GM20000 (cell line): Measurements from ENCODE around the gene ZNF784.
A peak's percentile ranks its signal among the peaks of the same experiment; 100 is the strongest.

Experiments used
- DNase-seq: peaks from one replicate; pipeline ENCODE4 v3.0.0; 2012; ENCODE audit warnings: low spot score
- TF ChIP-seq, protein P1 (sequence below): IDR thresholded peaks from 2 replicates; pipeline ENCODE4 v1.5.1; 2012; ENCODE audit warnings: mild to moderate bottlenecking, control low read depth; ENCODE audit errors: extremely low read depth, missing control alignments

ZNF784 gene

DNA sequence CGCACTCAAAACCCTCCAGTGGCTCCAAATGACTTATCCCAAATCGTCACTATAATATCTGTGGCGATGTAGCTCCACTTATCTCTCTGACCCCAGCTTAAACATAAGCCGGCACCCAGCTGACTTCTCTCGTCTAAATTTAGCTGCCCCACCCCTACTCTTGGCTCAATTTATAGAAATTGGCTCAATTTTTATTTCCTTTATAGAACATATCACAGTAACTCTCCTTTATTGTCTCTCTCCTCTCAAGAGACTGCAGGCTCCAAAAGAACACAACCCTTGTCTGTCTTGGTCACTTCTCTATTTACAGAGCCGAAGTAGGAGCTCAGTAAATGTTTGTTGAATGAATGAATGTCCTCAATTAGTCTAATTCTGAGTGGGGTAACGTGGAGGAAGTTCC lies 805 bp downstream of the ZNF784 start:
- TF ChIP-seq, protein P1, sequence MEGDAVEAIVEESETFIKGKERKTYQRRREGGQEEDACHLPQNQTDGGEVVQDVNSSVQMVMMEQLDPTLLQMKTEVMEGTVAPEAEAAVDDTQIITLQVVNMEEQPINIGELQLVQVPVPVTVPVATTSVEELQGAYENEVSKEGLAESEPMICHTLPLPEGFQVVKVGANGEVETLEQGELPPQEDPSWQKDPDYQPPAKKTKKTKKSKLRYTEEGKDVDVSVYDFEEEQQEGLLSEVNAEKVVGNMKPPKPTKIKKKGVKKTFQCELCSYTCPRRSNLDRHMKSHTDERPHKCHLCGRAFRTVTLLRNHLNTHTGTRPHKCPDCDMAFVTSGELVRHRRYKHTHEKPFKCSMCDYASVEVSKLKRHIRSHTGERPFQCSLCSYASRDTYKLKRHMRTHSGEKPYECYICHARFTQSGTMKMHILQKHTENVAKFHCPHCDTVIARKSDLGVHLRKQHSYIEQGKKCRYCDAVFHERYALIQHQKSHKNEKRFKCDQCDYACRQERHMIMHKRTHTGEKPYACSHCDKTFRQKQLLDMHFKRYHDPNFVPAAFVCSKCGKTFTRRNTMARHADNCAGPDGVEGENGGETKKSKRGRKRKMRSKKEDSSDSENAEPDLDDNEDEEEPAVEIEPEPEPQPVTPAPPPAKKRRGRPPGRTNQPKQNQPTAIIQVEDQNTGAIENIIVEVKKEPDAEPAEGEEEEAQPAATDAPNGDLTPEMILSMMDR, result no peak
- DNase-seq, result no peak

DNA sequence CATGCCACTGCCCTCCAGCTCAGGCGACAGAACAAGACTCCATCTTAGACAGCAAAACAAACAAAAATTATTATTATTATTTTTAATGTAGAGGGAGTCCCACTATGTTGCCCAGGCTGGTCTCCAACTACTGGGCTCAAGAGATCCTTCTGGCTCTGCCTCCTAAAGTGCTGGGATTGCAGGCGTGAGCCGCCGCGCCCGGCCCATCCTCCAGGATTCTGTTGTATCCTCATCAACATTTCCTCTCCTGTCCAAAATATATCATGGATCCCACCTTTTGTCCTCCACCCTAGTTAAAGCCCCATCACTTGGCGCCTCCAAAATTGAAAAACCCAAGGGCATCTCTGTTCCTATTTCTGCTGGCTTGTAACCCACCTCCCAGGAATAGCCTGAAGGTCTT lies 1.2 kb downstream of the ZNF784 start:
- TF ChIP-seq, protein P1, result no peak
- no peak for DNase-seq

DNA sequence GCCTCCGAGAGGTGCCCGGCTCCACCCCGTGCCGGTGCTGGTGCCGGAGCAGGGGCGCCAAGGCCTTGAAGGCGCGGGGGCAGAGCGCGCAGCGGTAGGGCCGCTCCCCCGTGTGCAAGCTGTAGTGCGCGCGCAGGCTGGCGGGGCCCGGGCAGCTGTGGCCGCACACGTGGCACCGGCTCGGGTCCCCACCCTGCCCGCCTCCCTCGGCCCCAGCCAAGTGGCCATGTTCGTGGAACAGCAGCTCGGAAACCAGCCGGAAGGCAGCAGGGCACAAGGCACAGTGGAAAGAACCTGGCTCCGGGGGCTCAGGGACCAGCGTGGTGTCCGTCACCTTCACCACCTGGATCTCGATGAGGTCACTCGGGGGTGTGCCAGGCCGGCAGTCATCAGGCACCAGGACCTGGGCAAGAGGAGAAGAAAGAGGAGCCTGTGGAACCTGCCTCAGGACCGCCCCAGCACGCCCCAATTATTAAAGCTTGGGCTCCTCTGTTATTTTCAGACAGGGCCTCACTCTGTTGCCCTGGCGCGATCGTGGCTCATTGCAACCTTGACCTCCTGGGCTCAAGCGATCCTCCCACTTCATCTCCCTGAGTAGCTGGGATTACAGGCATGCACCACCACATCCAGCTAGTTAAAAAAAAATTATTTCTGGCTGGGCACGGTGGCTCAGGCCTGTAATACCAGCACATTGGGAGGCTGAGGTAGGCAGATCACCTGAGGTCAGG lies 2.0 kb downstream of the ZNF784 start:
- TF ChIP-seq, protein P1, result no peak
- DNase-seq, result peak; percentile 33

DNA sequence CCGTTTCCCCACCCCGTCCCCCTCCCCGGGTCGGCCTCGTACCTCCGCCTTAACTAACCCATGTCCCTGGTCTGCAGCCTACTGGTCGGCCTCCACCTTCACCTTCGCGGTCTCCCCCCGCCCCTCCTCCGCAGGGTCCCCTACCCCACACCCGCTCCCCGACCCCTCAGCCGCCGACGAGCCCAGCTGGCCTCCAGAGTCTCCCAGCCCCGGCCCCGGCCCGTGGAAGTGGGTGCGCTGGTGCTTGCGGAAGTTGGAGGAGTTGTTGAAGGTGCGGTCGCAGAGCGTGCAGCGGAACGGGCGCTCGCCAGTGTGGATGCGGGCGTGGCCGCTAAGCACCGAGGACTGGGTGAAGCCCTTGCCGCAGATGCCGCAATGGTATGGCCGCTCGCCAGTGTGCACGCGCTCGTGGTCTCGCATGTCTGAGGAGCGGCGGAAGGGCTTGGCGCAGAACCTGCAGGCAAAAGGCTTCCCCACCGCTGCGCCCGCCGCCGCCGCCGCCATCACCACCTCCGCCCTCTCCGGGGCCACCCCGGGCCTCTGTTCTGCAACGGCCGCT lies 2.6 kb downstream of the ZNF784 start:
- TF ChIP-seq, protein P1, result no peak
- DNase-seq, result no peak

DNA sequence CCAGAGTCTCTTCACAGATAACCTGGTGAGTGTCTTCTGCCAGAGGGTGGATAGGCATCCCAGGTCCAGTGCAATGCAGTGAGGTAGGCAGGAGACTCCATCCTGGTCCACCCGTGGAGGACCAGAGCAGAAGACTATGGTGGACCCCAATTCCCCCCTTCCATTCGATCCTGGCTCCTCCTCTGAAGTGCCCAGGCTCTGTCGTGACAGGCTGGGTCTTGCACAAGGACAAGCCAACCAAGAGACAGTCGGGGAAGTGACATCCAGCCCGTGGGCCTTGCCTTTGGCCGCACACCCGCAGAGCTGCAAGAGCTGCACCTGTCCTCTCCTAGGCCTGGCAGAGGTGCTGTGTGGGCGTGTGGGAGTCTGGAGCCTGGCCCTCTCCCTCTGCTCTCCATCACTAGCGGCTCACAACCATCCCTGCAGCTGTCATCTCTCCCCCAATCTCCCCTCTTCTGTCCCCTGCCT lies 3.1 kb downstream of the ZNF784 start:
- TF ChIP-seq, protein P1, result no peak
- DNase-seq, result no peak

DNA sequence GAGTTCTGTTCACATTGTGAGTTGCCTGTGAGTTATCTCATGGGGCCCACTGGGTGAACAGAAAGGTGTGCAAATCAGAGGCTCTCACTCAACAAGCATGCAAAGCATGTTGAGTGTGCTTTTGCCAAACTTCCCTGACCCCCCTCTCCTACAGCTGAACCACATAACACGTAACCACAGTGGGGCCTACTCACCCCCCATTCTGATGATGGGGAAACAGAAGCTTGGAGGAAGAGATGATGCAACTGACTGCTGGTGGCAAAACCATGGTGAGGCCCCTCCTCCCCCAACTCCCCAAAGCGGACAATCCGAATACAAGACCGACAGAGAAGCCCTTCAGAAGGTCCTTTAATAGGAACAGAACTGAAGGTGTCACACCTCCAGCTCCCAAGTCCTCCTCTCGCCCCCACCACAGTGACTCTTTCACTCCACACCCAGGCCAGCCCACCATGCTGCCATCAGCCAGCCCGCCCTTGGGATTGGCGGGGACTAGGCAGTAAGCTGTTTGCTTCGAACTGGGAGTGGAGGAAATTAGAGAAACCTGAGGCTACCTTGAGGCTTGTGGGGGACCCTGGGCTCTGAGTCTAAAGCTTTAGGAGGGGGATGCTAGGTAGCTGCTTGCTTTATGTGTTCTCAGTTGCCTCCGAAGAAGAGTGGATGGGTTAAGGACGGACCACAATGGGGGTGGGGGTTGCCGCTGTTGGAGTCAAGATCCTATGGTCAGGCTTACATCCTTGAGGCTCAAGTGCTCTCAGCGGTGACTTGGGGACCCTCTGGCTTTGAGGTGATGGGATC lies 3.8 kb downstream of the ZNF784 start:
- TF ChIP-seq, protein P1, result no peak
- no peak for DNase-seq

DNA sequence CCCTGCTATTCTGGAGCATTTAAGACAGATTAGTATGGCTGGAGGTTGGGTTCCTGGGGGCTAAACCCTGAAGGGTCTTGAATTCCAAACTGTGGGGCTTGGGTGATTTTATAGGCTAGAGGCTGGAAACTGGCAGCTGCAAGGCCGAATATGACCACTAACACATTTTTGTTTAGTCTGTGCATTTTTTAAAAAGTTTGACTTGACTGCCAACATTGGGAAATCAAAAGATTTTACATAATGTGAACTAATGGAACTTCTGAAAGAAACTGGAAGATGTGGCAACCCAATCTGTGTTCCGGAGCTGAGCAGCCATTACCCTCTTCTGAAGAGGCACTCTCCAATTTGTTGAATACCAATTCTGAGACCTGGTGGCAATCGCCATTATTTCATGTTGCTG lies 5.1 kb downstream of the ZNF784 start:
- TF ChIP-seq, protein P1, result no peak
- no peak for DNase-seq
